Activated naive CD4-positive, alpha-beta T cell treated with Interleukin-2 at 50 U/mL for 16 hours (primary cell): ENCODE data around the gene ACIN1.

Experiments used
- DNase-seq: peaks from one replicate; pipeline ENCODE4 v3.0.0-alpha.2; 2020

Gene ACIN1

GRCh38 chr14:23104070-23104590 lies 9.2 kb upstream of the ACIN1 start:
- DNase-seq: no peak

GRCh38 chr14:23103581-23103980 lies 8.6 kb upstream of the ACIN1 start:
- no peak for DNase-seq

- DNase-seq: no peak
Observed at GRCh38 chr14:23102801-23103200, 7.9 kb upstream of the ACIN1 start.

GRCh38 chr14:23101986-23102625 lies 7.2 kb upstream of the ACIN1 start:
- no peak for DNase-seq

GRCh38 chr14:23101213-23101970 lies 6.5 kb upstream of the ACIN1 start:
- DNase-seq: no peak

- DNase-seq: no peak
Observed at GRCh38 chr14:23099212-23099861, 4.4 kb upstream of the ACIN1 start.

- no peak for DNase-seq
Observed at GRCh38 chr14:23097786-23098185, 2.9 kb upstream of the ACIN1 start.

- peak; percentile 99 for DNase-seq
Observed at GRCh38 chr14:23095196-23096108, 516 bp upstream of the ACIN1 start, which contains the start of gene C14orf119. TSS of gene C14orf119 (plus strand) at chr14:23095505. CDS start at chr14:23097659, 2,154 bp downstream.

- no peak for DNase-seq
Observed at GRCh38 chr14:23093991-23094665, 808 bp downstream of the ACIN1 start.

- no peak for DNase-seq
Observed at GRCh38 chr14:23093526-23093925, 1.4 kb downstream of the ACIN1 start.

- DNase-seq: no peak
Observed at GRCh38 chr14:23093104-23093503, 1.8 kb downstream of the ACIN1 start.

- DNase-seq: no peak
Observed at GRCh38 chr14:23091294-23092225, 3.4 kb downstream of the ACIN1 start.

- DNase-seq: no peak
Observed at GRCh38 chr14:23090254-23090636, 4.7 kb downstream of the ACIN1 start.

GRCh38 chr14:23089498-23090253 lies 5.3 kb downstream of the ACIN1 start:
- no peak for DNase-seq

- no peak for DNase-seq
Observed at GRCh38 chr14:23086565-23086964, 8.4 kb downstream of the ACIN1 start.

- DNase-seq: no peak
Observed at GRCh38 chr14:23085458-23085857, 9.5 kb downstream of the ACIN1 start.

- no peak for DNase-seq
Observed at GRCh38 chr14:23080474-23080873, 14.5 kb downstream of the ACIN1 start.

GRCh38 chr14:23079716-23080115 lies 15.2 kb downstream of the ACIN1 start:
- no peak for DNase-seq

- no peak for DNase-seq
Observed at GRCh38 chr14:23078692-23079116, 16.2 kb downstream of the ACIN1 start.

GRCh38 chr14:23077962-23078361 lies 17.0 kb downstream of the ACIN1 start:
- DNase-seq: no peak
